Immature natural killer cell (primary cell): ENCODE results near the gene RCC1. TPM values are rescaled to one million over a fixed set of nuclear protein-coding genes. Genes with fewer than 3 reads are reported as not detected.
"Not testable (repeated sequence)": the region's sequence is repeated elsewhere in the genome, so short reads cannot be mapped to it uniquely, and the experiment has no call there.

ENCODE experiments used
- DNase-seq, 3 donors: peaks; one replicate each; pipeline ENCODE4 v3.0.0; 2022; ENCODE audit warnings: mixed read lengths in 1 of 3
- H3K27ac Mint-ChIP-seq, 6 donors: one replicate each; pipeline ENCODE4 v1.8.0; 2020; ENCODE audit warnings: mixed read lengths in 6 of 6, mild to moderate bottlenecking in 5 of 6, inconsistent platforms in 4 of 6, moderate library complexity in 3 of 6
- H3K27me3 Mint-ChIP-seq, 3 donors: one replicate each; pipeline ENCODE4 v1.8.0; 2020 to 2021; ENCODE audit warnings: low read depth in 3 of 3, mild to moderate bottlenecking in 3 of 3, mixed read lengths in 3 of 3, moderate library complexity in 3 of 3, inconsistent platforms in 1 of 3
- H3K36me3 Mint-ChIP-seq, 3 donors: one replicate each; pipeline ENCODE4 v1.8.0; 2020; ENCODE audit warnings: mixed read lengths in 3 of 3, inconsistent platforms in 2 of 3, mild to moderate bottlenecking in 2 of 3
- H3K4me1 Mint-ChIP-seq, 2 donors: one replicate each; pipeline ENCODE4 v1.8.0; 2020; ENCODE audit warnings: inconsistent platforms in 2 of 2, mild to moderate bottlenecking in 2 of 2, mixed read lengths in 2 of 2, moderate library complexity in 1 of 2
- H3K4me3 Mint-ChIP-seq, 5 donors: one replicate each; pipeline ENCODE4 v1.8.0; 2020; ENCODE audit warnings: mild to moderate bottlenecking in 5 of 5, mixed read lengths in 5 of 5, inconsistent platforms in 3 of 5, moderate library complexity in 3 of 5
- H3K9me3 Mint-ChIP-seq, 6 donors: one replicate each; pipeline ENCODE4 v1.8.0; 2020; ENCODE audit warnings: mild to moderate bottlenecking in 6 of 6, mixed read lengths in 6 of 6, inconsistent platforms in 4 of 6, moderate library complexity in 3 of 6
- polyA plus RNA-seq, 3 donors: library from polyadenylated mRNA; unstranded; fragments of 300-500 nt; fragmentation: Illumina TruSeq; gene quantifications; one replicate each; pipeline ENCODE4 v1.2.3, GENCODE V29; 2021

RCC1 gene, protein sequence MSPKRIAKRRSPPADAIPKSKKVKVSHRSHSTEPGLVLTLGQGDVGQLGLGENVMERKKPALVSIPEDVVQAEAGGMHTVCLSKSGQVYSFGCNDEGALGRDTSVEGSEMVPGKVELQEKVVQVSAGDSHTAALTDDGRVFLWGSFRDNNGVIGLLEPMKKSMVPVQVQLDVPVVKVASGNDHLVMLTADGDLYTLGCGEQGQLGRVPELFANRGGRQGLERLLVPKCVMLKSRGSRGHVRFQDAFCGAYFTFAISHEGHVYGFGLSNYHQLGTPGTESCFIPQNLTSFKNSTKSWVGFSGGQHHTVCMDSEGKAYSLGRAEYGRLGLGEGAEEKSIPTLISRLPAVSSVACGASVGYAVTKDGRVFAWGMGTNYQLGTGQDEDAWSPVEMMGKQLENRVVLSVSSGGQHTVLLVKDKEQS
- 10 to 100 TPM; 11.4 to 16.0 (median 12.4) TPM for polyA plus RNA-seq

DNA sequence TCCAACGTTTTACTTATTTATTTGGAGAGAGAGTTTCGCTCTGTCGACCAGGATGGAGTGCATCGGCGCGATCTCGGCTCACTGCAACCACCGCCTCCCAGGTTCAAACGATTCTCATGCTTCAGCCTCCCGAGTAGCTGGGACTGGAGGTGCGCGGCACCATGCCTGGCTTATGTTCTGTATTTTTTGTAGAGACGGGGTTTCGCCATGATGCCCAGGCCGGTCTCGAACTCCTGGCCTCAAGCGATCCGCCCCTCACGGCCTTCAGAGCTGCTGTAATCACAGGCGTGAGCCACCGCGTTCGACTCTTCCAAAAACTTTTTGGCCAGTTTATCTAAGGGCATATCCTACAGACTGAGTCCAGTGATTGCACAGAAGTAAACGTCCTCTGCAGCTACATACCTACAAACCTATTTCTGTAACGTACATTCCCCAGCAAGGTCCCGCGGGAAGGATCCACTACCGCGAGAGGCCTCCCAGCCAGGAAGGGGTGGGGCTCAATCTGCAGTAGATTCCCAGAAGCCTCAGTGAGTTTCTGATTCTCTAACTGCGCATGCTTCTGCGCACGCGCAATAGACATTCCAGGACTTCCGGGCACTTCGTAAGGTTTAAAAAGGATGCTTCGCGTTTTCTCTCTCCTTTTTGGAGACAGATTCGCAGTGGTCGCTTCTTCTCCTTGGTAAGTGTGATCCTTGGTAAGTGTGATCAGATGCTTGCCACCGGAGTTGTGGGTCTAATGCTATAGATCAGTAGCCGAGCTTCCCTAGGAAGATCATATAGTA is at the start of gene RCC1:
Gene RCC1, plus strand, starts transcription at position 638 of the 782 bp plus-strand sequence. CDS start 23,824 bp downstream, outside the sequence.
- Mint-ChIP-seq H3K9me3 (no peaks in the 10 kb centered on the region), H3K4me1 (peaks cover 50 to 56% of the 10 kb centered on the region in 2 donors), H3K4me3 (peak within 1 kb of the TSS; percentile 96 to 100 (median 97)), H3K36me3 (peaks cover 4 to 26% (median 18%) of the 10 kb centered on the region in 3 donors), H3K27me3 (peaks cover 4 to 26% (median 15%) of the 10 kb centered on the region in 3 donors), H3K27ac (peak within 1 kb of the TSS; percentile 93 to 98 (median 96))
- DNase-seq = peak; percentile 95 to 96 (median 96)

DNA sequence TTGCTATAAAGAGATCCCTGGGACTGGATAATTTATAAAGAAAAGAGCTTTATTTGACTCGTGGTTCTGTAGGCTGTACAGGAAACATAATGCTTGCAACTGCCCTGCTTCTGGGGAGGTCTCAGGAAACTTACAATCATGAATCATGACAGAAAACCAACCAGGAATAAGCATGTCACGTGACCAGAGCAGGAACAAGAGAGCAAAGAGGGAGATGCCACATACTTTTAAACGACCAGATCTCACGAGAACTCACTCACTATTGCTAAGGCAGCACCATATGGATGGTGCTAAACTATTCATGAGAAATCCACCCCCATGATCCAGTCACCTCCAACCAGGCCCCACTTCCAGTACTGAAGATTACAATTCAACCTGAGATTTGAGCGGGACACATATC is 49.8 kb upstream of the RCC1 start:
- peaks cover 0 to 12% (median 11%) of the 10 kb centered on the region in 3 donors for H3K36me3 Mint-ChIP-seq
- no peaks in the 10 kb centered on the region for H3K9me3 Mint-ChIP-seq
- H3K4me1 Mint-ChIP-seq = peaks cover 4 to 11% of the 10 kb centered on the region in 2 donors
- no peaks in the 10 kb centered on the region for H3K27me3 Mint-ChIP-seq
- peak overlapping the region in 3 of 6 donors; percentile 2 to 57 (median 27) for H3K27ac Mint-ChIP-seq
- no peak for DNase-seq
- no peak overlapping the region for H3K4me3 Mint-ChIP-seq

DNA sequence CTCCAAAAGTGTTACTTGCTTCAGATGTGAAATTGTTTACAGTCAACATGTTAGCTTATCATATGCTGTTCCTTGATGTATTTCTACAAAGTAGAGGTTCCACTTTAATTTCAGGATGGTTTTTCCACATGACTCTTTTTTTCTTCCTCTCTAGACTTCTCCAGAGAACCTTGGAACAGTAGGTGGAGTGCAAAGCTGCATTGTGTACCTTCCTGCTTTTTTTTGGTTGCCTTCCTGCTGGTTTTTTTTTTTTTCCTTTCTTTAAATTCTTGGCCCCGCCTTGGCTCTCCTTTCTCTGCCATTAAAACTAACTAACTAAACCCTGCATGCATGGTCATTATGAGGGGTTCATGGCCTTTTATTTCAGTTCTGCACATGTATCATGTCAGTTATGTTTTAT is 48.2 kb upstream of the RCC1 start:
- Mint-ChIP-seq H3K4me3 (no peak overlapping the region), H3K9me3 (no peaks in the 10 kb centered on the region)

DNA sequence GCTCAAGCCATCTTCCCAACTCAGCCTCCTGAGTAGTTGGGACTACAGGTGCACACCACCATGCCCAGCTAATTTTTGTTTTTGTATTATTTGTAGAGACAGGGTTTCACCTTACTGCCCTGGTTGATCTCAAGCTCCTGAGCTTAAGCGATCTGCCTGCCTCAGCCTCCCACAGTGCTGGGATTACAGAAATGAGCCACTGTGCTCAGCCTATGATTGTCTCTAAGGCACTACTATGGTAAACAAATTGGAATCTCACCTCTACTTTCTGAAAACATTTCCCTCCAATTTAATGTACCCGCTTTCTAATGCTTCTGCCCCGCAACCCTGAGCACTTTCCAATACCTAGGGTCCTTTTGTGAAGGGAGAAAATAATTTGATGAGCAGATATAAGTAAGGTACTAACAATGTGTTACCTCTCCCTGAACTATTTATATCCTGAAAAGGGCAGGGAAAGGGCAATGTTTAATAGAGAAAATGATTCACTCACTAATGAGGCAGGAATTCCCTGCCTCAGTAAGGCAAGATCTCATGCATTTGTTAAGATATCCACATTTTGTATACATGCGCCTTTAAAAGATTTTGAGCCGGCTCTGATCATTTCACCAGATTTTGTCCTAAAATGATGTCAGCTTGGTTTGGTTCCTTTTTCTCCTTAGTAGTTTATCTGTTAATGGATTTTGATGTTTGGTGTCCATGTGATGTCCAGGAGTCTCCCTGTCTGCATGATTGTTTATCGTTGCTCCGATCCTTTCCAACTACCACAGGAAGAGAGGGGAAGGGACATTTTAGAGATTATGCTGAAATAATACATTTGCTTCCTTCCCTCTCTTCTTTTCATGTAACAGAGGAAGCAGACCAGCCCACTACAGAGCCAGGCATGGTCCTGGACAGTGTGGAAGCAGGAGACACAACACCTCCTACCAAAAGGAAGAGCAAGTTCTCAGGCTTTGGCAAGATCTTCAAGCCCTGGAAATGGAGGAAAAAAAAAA is 47.3 kb upstream of the RCC1 start:
- no peak overlapping the region for H3K27ac Mint-ChIP-seq
- peaks cover 4 to 11% of the 10 kb centered on the region in 2 donors for H3K4me1 Mint-ChIP-seq

More for the DNA sequence above, 48.2 kb upstream of the RCC1 start:
- H3K36me3 Mint-ChIP-seq = peaks cover 0 to 18% (median 15%) of the 10 kb centered on the region in 3 donors
- H3K27ac Mint-ChIP-seq = peak overlapping the region in 1 of 6 donors; percentile 44
- H3K27me3 Mint-ChIP-seq = peaks cover 0 to 1% (median 0%) of the 10 kb centered on the region in 3 donors
- H3K4me1 Mint-ChIP-seq = peaks cover 4 to 11% of the 10 kb centered on the region in 2 donors
- no peak for DNase-seq

DNA sequence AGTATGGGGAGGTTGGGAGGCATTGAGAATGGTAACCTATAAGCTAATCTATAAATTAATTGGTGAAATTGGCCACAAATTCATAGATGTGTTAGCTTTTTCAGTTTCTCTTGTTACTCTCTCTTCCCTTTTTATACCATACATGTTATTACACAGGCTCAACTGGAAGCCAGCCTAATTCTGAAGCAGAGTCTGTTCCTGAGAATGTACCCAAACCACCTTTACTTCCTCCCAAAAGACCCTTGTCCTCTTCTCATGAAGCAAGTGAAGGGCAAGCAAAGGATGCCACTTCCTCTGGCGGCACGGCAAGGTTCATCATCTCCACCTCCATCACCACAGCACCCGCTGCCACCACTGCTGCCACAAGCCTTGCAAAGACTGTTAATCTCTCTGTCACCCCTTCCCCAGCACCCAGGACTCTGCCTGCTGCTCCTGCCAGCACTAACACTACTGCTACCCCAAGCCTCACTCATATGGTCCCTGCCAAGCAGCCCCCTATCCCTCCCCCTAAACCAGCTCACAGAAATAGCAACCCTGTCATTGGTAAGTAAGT is 39.5 kb upstream of the RCC1 start:
- peaks cover 8 to 34% (median 9%) of the 10 kb centered on the region in 3 donors for H3K36me3 Mint-ChIP-seq
- H3K9me3 Mint-ChIP-seq = no peaks in the 10 kb centered on the region
- H3K4me3 Mint-ChIP-seq = no peak overlapping the region
- H3K27ac Mint-ChIP-seq = peak overlapping the region in 3 of 6 donors; percentile 9 to 57 (median 44)
- peaks cover 0 to 1% (median 0%) of the 10 kb centered on the region in 3 donors for H3K27me3 Mint-ChIP-seq
- H3K4me1 Mint-ChIP-seq = peaks cover 0 to 12% of the 10 kb centered on the region in 2 donors
- DNase-seq = no peak

More for the DNA sequence above, 47.3 kb upstream of the RCC1 start:
- Mint-ChIP-seq H3K36me3 (peaks cover 0 to 22% (median 15%) of the 10 kb centered on the region in 3 donors), H3K4me3 (no peak overlapping the region), H3K9me3 (no peaks in the 10 kb centered on the region), H3K27me3 (peaks cover 0 to 1% (median 0%) of the 10 kb centered on the region in 3 donors)
- no peak for DNase-seq

DNA sequence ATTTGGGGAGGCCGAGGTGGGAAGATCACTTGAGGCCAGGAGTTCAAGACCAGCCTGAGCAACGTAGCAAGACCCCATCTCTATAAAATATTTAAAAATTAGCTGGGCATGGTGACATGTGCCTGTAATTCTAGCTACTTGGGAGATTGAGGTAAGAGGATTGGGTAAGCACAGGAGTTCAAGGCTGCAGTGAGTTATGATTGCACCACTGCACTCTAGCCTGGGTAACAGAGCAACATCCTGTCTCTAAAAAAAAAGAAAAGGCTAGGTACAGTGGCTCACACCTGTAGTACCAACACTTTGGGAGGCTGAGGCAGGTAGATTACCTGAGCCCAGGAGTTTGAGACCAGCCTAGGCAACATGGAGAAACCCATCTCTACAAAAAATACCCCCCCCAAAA is 35.7 kb upstream of the RCC1 start:
- DNase-seq = no peak
- Mint-ChIP-seq H3K4me1 (peaks cover 0 to 12% of the 10 kb centered on the region in 2 donors), H3K36me3 (peaks cover 17 to 23% (median 19%) of the 10 kb centered on the region in 3 donors), H3K27ac (no peak overlapping the region), H3K9me3 (no peaks in the 10 kb centered on the region), H3K4me3 (no peak overlapping the region), H3K27me3 (no peaks in the 10 kb centered on the region)

DNA sequence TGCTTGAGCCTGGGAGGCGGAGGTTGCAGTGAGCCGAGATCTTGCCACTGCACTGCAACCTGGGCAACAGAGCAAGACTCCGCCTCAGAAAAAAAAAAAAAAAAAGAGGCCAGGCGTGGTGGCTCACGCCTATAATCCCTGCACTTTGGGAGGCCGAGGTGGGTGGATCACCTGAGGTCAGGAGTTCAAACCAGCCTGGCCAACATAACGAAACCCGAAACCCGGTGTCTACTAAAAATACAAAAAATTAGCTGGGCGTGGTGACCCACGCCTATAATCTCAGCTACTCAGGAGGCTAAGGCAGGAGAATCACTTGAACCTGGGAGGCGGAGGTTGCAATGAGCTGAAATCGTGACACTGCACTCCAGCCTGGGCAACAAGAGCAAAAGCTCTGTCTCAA is 26.3 kb upstream of the RCC1 start:
- H3K27ac Mint-ChIP-seq, DNase-seq, H3K4me3 Mint-ChIP-seq, H3K9me3 Mint-ChIP-seq, H3K4me1 Mint-ChIP-seq, H3K27me3 Mint-ChIP-seq: not testable (repeated sequence)
- H3K36me3 Mint-ChIP-seq = peaks cover 12 to 29% (median 18%) of the 10 kb centered on the region in 3 donors

DNA sequence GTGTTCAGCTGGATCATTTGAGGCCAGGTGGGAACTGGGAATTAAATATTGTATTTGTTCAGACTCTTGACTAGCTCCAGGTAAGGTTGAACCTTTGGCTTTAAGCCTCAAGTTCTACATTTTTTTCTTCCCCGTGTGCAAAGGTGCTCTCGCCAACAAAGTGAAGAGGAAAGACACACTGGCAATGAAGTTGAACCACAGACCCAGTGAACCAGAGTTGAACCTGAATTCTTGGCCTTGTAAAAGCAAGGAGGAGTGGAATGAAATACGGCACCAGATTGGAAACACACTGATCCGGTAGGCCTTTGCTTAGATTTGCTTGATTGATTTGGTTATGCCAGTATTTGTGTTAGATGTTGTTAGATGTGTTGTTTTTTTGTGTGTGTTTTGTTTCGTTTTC is 25.5 kb upstream of the RCC1 start:
- Mint-ChIP-seq H3K27me3 (no peaks in the 10 kb centered on the region), H3K9me3 (no peaks in the 10 kb centered on the region), H3K4me1 (no peaks in the 10 kb centered on the region), H3K36me3 (peaks cover 12 to 29% (median 18%) of the 10 kb centered on the region in 3 donors), H3K27ac (no peak overlapping the region), H3K4me3 (no peak overlapping the region)
- DNase-seq = no peak

DNA sequence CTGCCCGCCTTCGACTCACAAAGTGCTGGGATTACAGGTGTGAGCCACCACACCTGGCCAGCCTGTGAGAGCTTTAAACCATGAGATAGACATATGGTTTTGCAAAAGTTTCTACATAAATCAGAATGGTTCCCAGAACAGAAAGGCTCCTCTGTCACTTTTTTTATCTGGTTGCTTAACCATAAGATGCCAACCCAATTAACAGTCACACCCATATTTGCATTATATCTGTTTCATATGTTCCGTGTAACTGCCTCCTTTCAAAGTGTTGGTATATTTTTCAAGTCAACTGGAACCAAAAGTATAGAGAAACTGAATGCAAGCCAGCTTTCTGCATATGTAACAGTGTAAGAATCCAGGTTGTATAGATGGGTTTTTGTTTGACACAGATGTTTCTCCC is 23.7 kb upstream of the RCC1 start:
- H3K36me3 Mint-ChIP-seq = peaks cover 6 to 24% (median 14%) of the 10 kb centered on the region in 3 donors
- H3K9me3 Mint-ChIP-seq = no peaks in the 10 kb centered on the region
- H3K4me1 Mint-ChIP-seq = no peaks in the 10 kb centered on the region
- H3K27me3 Mint-ChIP-seq = peaks cover 0 to 2% (median 0%) of the 10 kb centered on the region in 3 donors
- no peak overlapping the region for H3K27ac Mint-ChIP-seq
- DNase-seq = no peak
- no peak overlapping the region for H3K4me3 Mint-ChIP-seq

DNA sequence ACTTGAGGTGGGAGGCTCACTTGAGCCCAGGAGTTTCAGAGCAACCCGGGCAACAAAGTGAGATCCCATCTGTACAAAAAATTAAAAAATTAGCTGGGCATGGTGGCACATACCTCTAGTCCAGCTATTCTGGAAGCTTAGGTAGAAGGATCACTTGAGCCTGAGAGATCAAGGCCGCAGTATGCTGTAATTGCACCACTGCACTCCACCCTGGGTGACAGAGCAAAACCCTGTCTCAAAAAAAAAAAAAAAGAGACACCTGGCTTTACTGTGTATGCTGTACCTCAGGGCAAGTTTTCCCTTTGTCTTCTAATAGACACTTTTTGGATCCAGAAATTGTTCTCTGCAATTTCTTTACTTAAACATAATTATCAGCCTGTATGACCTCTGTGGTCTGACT is 23.1 kb upstream of the RCC1 start:
- Mint-ChIP-seq H3K27ac (no peak overlapping the region), H3K4me3 (no peak overlapping the region)

DNA sequence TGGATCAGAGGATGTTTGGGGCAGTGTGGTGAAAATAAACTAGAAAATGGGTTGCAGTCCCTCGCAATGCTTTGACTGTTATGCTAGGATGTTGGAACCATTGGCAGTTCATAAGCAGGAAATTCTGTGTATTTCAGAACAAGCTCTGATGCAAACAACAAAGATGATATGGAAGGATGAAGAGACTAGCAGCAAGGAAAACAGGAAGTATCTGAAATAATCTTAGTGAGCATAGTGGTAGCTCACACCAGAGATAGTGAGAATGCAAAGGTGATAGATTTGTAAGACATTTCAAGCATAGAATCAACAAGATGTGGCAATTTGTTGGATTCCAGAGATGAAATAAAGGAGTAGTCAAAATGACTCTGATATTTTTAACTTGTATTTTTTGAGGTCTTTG is 11.1 kb upstream of the RCC1 start:
- Mint-ChIP-seq H3K9me3 (no peaks in the 10 kb centered on the region), H3K36me3 (peaks cover 12 to 31% (median 21%) of the 10 kb centered on the region in 3 donors), H3K4me1 (no peaks in the 10 kb centered on the region), H3K27ac (peak overlapping the region in 2 of 6 donors; percentile 14 to 26), H3K4me3 (no peak overlapping the region), H3K27me3 (peaks cover 0 to 2% (median 0%) of the 10 kb centered on the region in 3 donors)
- no peak for DNase-seq

More for the DNA sequence above, 23.1 kb upstream of the RCC1 start:
- DNase-seq = no peak
- Mint-ChIP-seq H3K4me1 (no peaks in the 10 kb centered on the region), H3K36me3 (peaks cover 6 to 22% (median 12%) of the 10 kb centered on the region in 3 donors), H3K27me3 (peaks cover 0 to 2% (median 0%) of the 10 kb centered on the region in 3 donors), H3K9me3 (no peaks in the 10 kb centered on the region)

DNA sequence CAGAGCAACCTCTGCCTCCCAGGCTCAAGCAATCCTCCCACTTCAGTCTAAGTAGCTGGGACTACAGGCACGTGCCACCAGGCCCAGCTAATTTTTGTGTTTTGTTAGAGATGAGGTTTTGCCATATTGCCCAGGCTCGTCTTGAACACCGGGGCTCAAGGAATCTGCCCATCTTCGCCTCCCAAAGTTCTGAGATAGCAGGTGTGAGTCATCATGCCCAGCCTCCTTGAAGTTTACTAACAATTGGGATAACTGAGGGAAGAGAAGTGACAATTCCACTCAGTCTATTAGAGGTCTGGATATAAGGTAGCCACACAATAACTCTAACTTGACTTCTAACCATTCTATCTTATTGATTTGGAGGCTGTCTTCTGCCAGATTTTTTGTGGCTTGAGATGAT is 6.3 kb upstream of the RCC1 start:
- DNase-seq = no peak
- no peaks in the 10 kb centered on the region for H3K4me1 Mint-ChIP-seq
- H3K27me3 Mint-ChIP-seq = no peaks in the 10 kb centered on the region
- H3K36me3 Mint-ChIP-seq = peaks cover 12 to 19% (median 13%) of the 10 kb centered on the region in 3 donors
- H3K9me3 Mint-ChIP-seq = no peaks in the 10 kb centered on the region
- H3K27ac Mint-ChIP-seq = no peak overlapping the region
- H3K4me3 Mint-ChIP-seq = no peak overlapping the region
